Osteocyte (in vitro differentiated cells): ENCODE measurements around the gene WNT16. TPM values are rescaled to one million over a fixed set of nuclear protein-coding genes. Genes with fewer than 3 reads are reported as not detected.
A peak's percentile ranks its signal among the peaks of the same experiment; 100 is the strongest.

Experiments used
- DNase-seq: peaks from one replicate; pipeline ENCODE4 v3.0.0; 2021; ENCODE audit warnings: mixed read lengths; ENCODE audit not compliant: unreplicated experiment; ENCODE audit errors: extremely low spot score
- H3K27ac Mint-ChIP-seq: one replicate; pipeline ENCODE4 v1.8.0; 2021; ENCODE audit warnings: mild to moderate bottlenecking, mixed read lengths; ENCODE audit not compliant: unreplicated experiment
- H3K27me3 Mint-ChIP-seq: one replicate; pipeline ENCODE4 v1.8.0; 2021; ENCODE audit warnings: mixed read lengths; ENCODE audit not compliant: unreplicated experiment
- H3K36me3 Mint-ChIP-seq: one replicate; pipeline ENCODE4 v1.8.0; 2021; ENCODE audit warnings: mixed read lengths; ENCODE audit not compliant: unreplicated experiment
- H3K4me1 Mint-ChIP-seq: one replicate; pipeline ENCODE4 v1.8.0; 2021; ENCODE audit warnings: mixed read lengths; ENCODE audit not compliant: unreplicated experiment
- H3K4me3 Mint-ChIP-seq: one replicate; pipeline ENCODE4 v1.8.0; 2021; ENCODE audit warnings: mild to moderate bottlenecking, moderate library complexity, mixed read lengths; ENCODE audit not compliant: unreplicated experiment
- H3K9me3 Mint-ChIP-seq: one replicate; pipeline ENCODE4 v1.8.0; 2021; ENCODE audit warnings: mixed read lengths; ENCODE audit not compliant: unreplicated experiment
- total RNA-seq: library from RNA; stranded (reverse); gene quantifications from 2 replicates; pipeline ENCODE4 v1.2.1, GENCODE V29; 2021
- TF ChIP-seq, protein P1 (sequence below): fragments of 200-600 bp; sonication (generic); IDR thresholded peaks from 2 replicates; pipeline ENCODE4 v1.5.0; 2021; ENCODE audit warnings: antibody characterized with exemption, mild to moderate bottlenecking, moderate library complexity

Gene WNT16
- total RNA-seq, 1 donor from 2014 or later = 0.81 TPM

DNA sequence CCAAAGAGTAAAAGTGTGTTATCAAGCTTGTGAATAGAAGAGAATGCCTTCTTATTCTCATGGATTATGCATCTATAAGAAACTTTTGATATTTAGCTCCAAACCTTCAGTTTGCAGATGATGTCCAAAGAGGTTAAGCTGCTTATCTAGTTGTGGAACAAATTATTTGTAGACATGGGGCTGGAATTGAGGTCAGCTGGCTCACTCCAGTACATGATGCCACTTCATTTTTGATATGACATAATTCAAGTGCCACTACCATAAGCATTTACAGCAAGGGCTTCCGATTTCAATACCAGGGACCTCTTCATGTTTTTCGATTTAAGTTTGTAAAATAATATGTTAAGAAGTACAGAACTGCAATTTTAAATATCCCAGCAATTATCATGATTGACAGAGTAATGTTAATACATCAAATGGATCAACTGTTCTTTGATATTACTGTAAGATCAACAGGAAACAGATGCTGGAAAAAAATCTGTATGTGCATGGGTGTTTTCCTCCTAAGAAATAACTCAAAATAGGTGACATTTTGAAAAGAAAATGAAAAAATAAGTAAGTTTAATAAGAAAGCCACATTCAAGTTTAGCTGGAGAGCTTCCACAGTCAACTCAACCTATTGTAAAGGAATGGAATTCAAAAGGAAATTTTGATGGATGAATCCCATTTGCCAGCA is 54.6 kb downstream of the WNT16 start:
- H3K4me1 Mint-ChIP-seq = peaks cover 46% of the 10 kb centered on the region
- no peaks in the 10 kb centered on the region for H3K27me3 Mint-ChIP-seq
- DNase-seq = no peak
- H3K36me3 Mint-ChIP-seq = peaks cover 15% of the 10 kb centered on the region
- H3K4me3 Mint-ChIP-seq = no peak overlapping the region
- no peaks in the 10 kb centered on the region for H3K9me3 Mint-ChIP-seq
- no peak overlapping the region for H3K27ac Mint-ChIP-seq
- TF ChIP-seq, protein P1, sequence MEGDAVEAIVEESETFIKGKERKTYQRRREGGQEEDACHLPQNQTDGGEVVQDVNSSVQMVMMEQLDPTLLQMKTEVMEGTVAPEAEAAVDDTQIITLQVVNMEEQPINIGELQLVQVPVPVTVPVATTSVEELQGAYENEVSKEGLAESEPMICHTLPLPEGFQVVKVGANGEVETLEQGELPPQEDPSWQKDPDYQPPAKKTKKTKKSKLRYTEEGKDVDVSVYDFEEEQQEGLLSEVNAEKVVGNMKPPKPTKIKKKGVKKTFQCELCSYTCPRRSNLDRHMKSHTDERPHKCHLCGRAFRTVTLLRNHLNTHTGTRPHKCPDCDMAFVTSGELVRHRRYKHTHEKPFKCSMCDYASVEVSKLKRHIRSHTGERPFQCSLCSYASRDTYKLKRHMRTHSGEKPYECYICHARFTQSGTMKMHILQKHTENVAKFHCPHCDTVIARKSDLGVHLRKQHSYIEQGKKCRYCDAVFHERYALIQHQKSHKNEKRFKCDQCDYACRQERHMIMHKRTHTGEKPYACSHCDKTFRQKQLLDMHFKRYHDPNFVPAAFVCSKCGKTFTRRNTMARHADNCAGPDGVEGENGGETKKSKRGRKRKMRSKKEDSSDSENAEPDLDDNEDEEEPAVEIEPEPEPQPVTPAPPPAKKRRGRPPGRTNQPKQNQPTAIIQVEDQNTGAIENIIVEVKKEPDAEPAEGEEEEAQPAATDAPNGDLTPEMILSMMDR = no peak

DNA sequence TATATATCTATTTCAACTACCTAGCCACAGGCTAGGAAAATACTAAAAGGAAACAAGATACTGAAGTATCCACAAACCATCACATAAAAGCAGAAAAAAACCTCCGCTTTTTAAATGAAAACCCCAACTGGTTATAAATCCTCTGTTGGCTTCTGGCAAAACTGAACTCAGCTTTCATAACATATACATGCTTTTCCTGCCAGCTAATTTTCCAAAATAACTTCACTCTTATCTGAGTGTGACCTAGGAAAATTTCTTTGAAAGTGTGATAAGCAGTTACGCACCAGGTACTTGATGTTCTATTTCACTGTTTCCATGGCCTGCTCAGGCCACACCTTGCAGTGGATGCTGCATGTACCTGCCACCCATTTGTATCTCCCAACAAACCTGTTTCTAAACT is 55.5 kb downstream of the WNT16 start:
- H3K9me3 Mint-ChIP-seq = no peaks in the 10 kb centered on the region
- H3K4me3 Mint-ChIP-seq = no peak overlapping the region
- peak overlapping the region; percentile 39 for H3K27ac Mint-ChIP-seq
- TF ChIP-seq, protein P1 = no peak
- H3K27me3 Mint-ChIP-seq = no peaks in the 10 kb centered on the region
- peaks cover 46% of the 10 kb centered on the region for H3K4me1 Mint-ChIP-seq
- no peak for DNase-seq
- peaks cover 15% of the 10 kb centered on the region for H3K36me3 Mint-ChIP-seq

DNA sequence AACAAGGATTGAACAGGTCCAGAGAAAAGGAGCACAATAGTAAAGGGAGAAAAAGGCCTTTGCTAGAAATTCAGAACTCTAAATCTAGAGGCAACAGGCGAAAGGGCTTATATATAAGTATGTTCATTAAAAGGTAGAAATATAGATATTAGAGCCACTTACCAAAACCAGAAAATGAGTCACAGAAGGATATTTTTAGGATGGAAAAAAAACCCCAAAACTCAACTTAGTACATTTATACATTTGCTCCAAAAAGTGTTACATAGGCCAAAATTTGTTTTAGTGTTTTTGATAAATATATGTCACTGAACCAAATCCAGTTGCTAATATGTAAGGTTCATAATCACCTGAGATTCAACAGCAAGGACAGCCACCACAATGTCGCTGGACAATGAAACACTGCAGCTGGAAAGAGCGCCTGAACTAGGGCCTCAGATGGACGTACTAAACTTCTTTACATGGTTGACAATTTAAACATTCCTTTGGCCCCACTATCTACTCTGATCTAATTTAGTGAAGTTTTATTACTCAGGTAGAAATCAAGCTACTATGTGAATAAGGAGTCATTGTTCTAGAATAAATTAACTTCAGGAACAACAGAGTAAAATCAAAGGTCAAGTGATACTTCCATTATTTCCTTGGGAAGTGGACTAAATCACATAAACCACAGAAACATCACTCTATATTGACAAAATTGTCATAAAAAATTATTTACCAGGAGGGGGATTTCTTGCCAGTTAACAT is 56.4 kb downstream of the WNT16 start:
- TF ChIP-seq, protein P1 = no peak
- no peaks in the 10 kb centered on the region for H3K9me3 Mint-ChIP-seq
- H3K27me3 Mint-ChIP-seq = no peaks in the 10 kb centered on the region
- no peak for DNase-seq
- peaks cover 43% of the 10 kb centered on the region for H3K4me1 Mint-ChIP-seq
- H3K27ac Mint-ChIP-seq = peak overlapping the region; percentile 65
- H3K36me3 Mint-ChIP-seq = peaks cover 15% of the 10 kb centered on the region
- H3K4me3 Mint-ChIP-seq = no peak overlapping the region

DNA sequence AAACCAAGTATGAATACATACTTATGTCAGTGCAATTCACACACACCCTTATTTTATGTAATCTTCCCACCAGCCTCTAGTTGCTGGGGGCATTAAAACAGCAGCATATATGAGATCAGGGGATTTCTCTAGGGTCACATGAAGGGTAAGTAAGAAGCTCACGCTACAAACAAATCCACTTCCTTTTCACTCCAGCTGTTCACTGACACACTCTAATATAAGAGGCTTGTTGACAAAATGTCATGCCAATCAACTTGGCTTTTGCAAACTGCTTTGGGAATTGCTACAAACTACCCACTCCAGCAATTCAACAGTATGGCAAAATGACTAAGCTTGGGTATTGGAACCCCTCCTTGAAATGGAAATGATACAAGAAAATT is 57.0 kb downstream of the WNT16 start:
- peak overlapping the region; percentile 65 for H3K27ac Mint-ChIP-seq
- no peak overlapping the region for H3K4me3 Mint-ChIP-seq
- H3K4me1 Mint-ChIP-seq = peaks cover 43% of the 10 kb centered on the region
- no peak for DNase-seq
- TF ChIP-seq, protein P1 = no peak
- H3K9me3 Mint-ChIP-seq = no peaks in the 10 kb centered on the region
- H3K36me3 Mint-ChIP-seq = peaks cover 14% of the 10 kb centered on the region
- no peaks in the 10 kb centered on the region for H3K27me3 Mint-ChIP-seq

DNA sequence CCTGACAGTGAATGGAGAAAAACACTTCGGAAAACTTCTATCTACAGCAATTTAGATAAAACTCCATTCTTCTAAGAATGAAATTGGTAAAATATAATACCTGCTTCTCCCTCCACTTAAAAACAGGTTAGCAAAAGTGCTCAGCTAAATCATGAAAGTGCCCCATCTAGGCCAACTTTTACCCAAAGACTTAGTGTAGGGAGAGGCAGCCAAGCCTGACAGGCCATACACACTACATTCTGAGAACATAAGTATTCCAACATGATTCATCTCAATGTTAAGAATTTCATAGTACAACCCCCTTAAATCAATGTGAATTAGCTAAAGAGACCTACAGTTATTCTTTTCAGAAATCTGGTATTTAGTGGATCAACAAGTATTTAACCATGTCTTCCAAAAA is 60.1 kb downstream of the WNT16 start:
- H3K27ac Mint-ChIP-seq = no peak overlapping the region
- H3K27me3 Mint-ChIP-seq = no peaks in the 10 kb centered on the region
- peaks cover 41% of the 10 kb centered on the region for H3K4me1 Mint-ChIP-seq
- peaks cover 4% of the 10 kb centered on the region for H3K9me3 Mint-ChIP-seq
- H3K4me3 Mint-ChIP-seq = no peak overlapping the region
- DNase-seq = no peak
- TF ChIP-seq, protein P1 = no peak
- H3K36me3 Mint-ChIP-seq = peaks cover 7% of the 10 kb centered on the region
